ENCODE measurements around the gene MCOLN3.

- no peak for TF ChIP-seq EP300 (IDR thresholded peaks at IDR 0.05)
- TF ChIP-seq, protein P1, sequence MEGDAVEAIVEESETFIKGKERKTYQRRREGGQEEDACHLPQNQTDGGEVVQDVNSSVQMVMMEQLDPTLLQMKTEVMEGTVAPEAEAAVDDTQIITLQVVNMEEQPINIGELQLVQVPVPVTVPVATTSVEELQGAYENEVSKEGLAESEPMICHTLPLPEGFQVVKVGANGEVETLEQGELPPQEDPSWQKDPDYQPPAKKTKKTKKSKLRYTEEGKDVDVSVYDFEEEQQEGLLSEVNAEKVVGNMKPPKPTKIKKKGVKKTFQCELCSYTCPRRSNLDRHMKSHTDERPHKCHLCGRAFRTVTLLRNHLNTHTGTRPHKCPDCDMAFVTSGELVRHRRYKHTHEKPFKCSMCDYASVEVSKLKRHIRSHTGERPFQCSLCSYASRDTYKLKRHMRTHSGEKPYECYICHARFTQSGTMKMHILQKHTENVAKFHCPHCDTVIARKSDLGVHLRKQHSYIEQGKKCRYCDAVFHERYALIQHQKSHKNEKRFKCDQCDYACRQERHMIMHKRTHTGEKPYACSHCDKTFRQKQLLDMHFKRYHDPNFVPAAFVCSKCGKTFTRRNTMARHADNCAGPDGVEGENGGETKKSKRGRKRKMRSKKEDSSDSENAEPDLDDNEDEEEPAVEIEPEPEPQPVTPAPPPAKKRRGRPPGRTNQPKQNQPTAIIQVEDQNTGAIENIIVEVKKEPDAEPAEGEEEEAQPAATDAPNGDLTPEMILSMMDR (IDR thresholded peaks at IDR 0.05): no peak
- no peak for TF ChIP-seq POLR2A (IDR thresholded peaks at IDR 0.05)
Measured at GRCh38 chr1:84991097-84991920, 57.0 kb downstream of the MCOLN3 start.

Measured in tibial nerve (tissue), 4 donors.